CD4-positive, alpha-beta T cell treated with Interleukin-4 for 4 hours (primary cell): ENCODE measurements around the gene HECTD4.

Experiments used
- DNase-seq: peaks from one replicate; pipeline ENCODE4 v3.0.0-alpha.2; 2020

Gene HECTD4

GRCh38 chr12:112149596-112149995, 232.6 kb downstream of the HECTD4 start:
- no peak for DNase-seq

- no peak for DNase-seq
These were observed 234.2 kb downstream of the HECTD4 start for GRCh38 chr12:112148031-112148513.

- no peak for DNase-seq
These were observed 236.1 kb downstream of the HECTD4 start for GRCh38 chr12:112146123-112146522.

DNA sequence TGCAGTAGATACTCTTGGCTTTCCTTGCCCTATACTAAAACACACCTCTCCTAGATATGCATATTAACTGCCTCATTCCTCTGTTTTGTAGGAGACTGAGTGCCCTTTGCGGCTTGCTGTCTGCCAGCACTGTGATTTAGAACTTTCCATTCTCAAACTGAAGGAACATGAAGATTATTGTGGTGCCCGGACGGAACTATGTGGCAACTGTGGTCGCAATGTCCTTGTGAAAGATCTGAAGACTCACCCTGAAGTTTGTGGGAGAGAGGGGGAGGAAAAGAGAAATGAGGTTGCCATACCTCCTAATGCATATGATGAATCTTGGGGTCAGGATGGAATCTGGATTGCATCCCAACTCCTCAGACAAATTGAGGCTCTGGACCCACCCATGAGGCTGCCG, 241.5 kb downstream of the HECTD4 start:
- no peak for DNase-seq

GRCh38 chr12:112134731-112135130, 247.5 kb downstream of the HECTD4 start:
- no peak for DNase-seq

- DNase-seq, result no peak
These were observed 248.8 kb downstream of the HECTD4 start for GRCh38 chr12:112133418-112133817.

DNA sequence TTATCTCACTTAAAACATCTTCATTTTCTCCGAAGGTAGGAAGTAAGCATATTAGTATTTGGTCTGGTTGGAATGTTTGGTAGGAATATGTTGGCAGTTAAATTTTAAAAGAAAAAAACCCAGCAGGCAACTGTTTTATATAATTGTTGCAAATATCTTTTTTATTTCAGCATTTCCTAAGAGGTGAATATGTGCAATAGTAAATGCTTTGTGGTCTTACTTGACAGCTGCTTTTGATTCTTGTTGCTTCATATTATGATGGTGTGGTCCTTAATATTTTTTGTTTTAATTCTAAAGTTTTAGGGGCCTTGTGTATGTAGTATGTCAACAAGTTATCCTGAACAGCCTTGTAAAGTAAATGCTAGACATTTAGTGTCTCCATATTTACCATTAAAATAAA, 250.5 kb downstream of the HECTD4 start:
- no peak for DNase-seq

GRCh38 chr12:112130441-112130998, 251.7 kb downstream of the HECTD4 start:
- DNase-seq, result peak; percentile 83

GRCh38 chr12:112126911-112127310, 255.3 kb downstream of the HECTD4 start:
- no peak for DNase-seq

- DNase-seq, result no peak
These were observed 256.2 kb downstream of the HECTD4 start for GRCh38 chr12:112126000-112126438.

GRCh38 chr12:112125250-112125999, 256.8 kb downstream of the HECTD4 start, which contains the start of gene TRAFD1:
TSS of gene TRAFD1 (plus strand) at chr12:112125560. CDS start at chr12:112130523, 4,963 bp downstream.
- peak; percentile 97 for DNase-seq

DNA sequence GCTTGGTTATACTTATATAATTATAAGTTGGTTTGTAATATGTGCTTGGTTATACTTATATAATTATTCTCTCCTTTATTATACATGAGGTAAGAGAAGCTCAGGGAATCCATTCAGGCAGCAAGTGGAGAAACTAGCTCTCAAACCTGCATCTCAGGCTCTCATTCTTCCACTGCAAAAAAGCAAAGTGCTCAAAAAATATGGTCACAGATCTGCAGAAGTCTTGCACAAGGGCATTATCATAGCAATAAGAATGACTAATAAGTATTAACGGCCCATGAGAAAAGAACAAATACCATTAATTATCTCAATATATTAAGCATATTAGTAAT, 257.3 kb downstream of the HECTD4 start:
- DNase-seq, result no peak

DNA sequence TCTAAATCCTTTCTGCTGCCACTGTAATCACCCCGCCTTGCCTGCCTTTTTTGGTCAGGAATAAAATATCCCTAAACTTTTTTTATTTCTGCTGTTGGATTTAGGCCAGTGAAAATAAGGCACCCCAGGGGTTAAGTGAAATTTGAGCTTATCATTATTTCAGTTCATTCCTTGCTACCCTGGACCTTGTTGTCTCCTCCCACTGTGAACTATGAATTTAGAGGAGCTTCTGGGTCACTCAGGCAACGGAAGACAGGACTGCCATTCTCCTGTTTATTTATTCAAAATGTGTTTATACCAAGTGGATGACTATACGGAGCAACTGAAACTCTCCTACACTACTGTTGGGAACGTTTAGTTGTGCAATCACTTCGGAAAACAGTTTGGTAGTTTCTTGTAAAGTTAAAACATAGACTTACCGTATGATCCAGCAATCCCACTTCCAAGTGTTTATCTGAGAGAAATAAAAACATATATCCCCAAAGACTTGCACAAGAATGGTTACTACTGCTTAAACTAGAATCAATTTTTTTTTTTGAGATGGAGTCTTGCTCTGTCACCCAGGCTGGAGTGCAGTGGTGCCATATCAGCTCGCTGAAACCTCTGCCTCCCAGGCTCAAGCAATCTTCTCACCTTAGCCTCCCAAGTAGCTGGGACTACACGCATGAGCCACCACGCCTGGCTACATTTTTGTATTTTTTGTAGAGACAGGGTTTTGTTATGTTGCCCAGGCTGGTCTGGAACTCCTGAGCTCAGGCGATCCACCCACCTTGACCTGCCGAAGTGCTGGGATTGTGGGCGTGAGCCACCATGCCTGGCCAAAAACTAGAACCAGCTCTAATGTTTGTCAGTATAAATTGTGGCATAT, 259.2 kb downstream of the HECTD4 start:
- no peak for DNase-seq

GRCh38 chr12:112121780-112122565, 260.3 kb downstream of the HECTD4 start:
- DNase-seq, result no peak

GRCh38 chr12:112117685-112118084, 264.5 kb downstream of the HECTD4 start:
- DNase-seq, result no peak

DNA sequence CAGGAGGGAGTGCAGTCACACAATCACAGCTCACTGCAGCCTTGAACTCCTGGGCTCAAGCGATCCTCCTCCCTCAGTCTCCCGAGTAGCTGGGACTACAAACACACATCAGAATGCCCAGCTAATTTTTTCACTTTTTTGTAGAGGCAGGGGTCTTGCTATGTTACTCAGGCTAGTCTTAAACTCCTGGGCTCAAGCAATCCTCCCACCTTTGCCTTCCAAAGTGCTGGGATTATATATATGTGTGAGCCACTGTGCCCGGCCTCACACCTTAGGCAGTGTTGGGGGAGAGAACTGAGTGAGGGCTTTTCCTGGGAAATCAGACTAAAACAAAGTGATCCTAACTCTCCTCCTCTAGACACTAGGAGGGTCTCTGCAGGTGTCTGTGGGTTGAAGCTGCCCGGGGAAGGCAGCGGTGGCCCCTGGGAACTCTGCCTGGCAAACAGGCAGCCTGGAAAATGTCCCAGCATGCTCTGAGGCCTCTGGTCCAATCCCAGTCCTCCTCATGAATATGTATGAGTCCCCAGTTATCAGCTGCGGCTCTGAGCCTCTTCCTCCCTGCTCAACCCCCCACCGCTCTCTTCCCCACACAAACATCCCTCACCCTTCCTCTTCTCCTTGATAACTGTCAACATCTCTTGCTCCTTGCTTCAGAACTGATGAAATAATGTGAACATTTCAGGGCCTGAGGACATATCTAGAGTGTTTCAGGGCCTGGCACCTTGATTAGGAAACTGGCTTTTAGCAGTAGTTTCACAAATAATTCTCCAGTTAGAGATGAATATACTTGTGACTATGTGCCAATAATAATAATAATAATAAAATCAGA, 265.8 kb downstream of the HECTD4 start:
- no peak for DNase-seq

- no peak for DNase-seq
These were observed 266.8 kb downstream of the HECTD4 start for GRCh38 chr12:112115259-112116045.

DNA sequence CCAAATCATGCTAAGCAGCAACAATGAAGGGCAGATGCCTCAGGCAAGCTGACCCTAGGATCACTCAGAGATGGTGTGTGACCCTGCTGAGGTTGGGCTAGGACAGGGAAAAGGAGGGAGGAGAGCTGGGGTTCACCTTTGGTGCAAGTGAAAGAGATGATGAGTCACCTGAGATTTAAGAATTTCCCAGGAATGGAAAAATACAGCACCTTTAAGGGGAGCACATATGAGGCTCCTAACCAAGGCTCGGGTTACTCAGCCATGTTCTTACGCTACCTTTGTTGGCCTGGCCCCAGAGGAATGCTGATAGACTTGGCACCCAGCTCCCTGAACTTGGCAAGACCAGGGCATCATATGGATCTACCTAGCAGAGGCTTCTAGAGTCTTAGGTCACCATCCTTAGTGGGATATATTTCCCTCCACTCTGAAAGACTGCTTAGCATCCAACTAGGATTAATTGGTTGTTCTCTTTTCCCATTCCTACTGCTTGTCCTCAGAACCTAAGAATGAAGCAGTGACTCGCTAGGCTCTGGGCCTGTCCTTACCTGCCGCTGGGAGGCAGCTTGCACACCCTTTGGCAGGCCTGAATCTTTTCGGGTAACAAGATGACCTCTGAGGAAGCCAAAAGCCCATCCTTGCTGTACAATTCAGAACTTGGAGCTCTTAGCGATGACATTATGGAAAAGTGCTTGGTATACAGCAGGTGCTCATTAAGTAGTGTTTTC, 269.7 kb downstream of the HECTD4 start:
- DNase-seq, result no peak

DNA sequence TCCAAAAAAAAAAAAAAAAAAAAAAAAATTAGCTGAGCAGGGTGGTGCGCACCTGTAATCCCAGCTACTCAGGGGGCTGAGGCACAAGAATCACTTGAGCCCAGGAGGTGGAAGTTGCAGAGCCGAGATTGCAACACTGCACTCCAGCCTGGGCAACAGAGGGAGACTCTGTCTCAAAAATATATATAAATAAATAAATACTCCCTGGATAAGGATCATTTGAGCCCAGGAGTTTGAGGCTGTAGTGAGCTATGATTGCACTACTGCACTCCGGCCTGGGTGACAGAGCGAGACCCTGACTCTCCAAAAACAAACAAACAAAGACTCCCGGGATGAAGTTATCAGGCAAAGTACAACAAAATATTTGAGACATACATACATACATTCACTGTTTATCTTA, 270.3 kb downstream of the HECTD4 start:
- DNase-seq, result no peak
